K562 (cell line): ENCODE data around the gene MMUT.

Experiments used
- PML ChIP-seq: IDR thresholded peaks from 2 replicates; pipeline ENCODE4 v1.6.1; 2012; ENCODE audit warnings: low read length, inconsistent platforms
- ZNF668 ChIP-seq: fragments of 250-450 bp; sonication (Bioruptor Pico); IDR thresholded peaks from 2 replicates; pipeline ENCODE4 v1.8.0; 2022; ENCODE audit warnings: mild to moderate bottlenecking, inconsistent platforms
- ZNF785 ChIP-seq: fragments of 250-450 bp; sonication (Bioruptor Pico); IDR thresholded peaks from 2 replicates; pipeline ENCODE4 v1.4.0; 2020; ENCODE audit warnings: mild to moderate bottlenecking
- TF ChIP-seq, protein P1 (sequence below), 3 experiments: IDR thresholded peaks in 2 of 3; conservative IDR thresholded peaks in 1 of 3; 2 replicates each; pipeline ENCODE4 v1.5.1; 2011 to 2012; ENCODE audit warnings: low read length in 3 of 3, mild to moderate bottlenecking in 3 of 3, control low read depth in 2 of 3, improper control_type of control experiment in 1 of 3, inconsistent platforms in 1 of 3, low read depth in 1 of 3, mixed read lengths in 1 of 3, moderate library complexity in 1 of 3; ENCODE audit not compliant: insufficient read depth in 2 of 3
- TF ChIP-seq, protein P2 (sequence below), 2 experiments: IDR thresholded peaks in 1 of 2; conservative IDR thresholded peaks in 1 of 2; 2 replicates each; pipeline ENCODE4 v1.6.1; 2016; ENCODE audit warnings: low read depth in 2 of 2, mild to moderate bottlenecking in 1 of 2, missing compliant biosample characterization in 1 of 2, missing genetic modification characterization in 1 of 2, moderate library complexity in 1 of 2
- TF ChIP-seq, protein P3 (sequence below): sonication (generic); formaldehyde crosslinking; IDR thresholded peaks from 2 replicates; pipeline ENCODE4 v1.5.0; 2020; ENCODE audit warnings: missing genetic modification reagents
- TF ChIP-seq, protein P4 (sequence below): sonication (generic); formaldehyde crosslinking; IDR thresholded peaks from 2 replicates; pipeline ENCODE4 v1.8.1; 2022; ENCODE audit warnings: missing genetic modification reagents
- TF ChIP-seq, protein P5 (sequence below): IDR thresholded peaks from 3 replicates; pipeline ENCODE4 v1.6.1; 2011; ENCODE audit warnings: borderline replicate concordance, mild to moderate bottlenecking; ENCODE audit not compliant: insufficient read length, insufficient read depth

DNA sequence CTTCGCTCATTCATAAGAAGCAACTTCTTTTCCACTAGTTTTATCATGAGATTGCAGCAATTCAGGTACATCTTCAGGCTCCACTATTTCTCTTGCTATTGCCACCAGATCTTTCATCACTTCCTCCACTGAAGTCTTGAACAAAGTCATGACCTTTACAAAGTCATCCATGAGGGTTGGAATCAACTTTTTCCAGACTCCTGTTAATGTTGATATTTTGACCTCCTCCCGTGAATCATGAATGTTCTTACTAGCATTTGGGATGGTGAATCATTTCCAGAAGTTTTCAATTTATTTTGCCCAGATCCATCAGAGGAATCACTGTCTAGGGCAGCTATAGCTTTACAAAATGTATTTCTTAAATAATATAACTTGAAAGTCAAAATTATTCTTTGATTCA lies 1.6 kb upstream of the MMUT start:
- TF ChIP-seq, protein P1, sequence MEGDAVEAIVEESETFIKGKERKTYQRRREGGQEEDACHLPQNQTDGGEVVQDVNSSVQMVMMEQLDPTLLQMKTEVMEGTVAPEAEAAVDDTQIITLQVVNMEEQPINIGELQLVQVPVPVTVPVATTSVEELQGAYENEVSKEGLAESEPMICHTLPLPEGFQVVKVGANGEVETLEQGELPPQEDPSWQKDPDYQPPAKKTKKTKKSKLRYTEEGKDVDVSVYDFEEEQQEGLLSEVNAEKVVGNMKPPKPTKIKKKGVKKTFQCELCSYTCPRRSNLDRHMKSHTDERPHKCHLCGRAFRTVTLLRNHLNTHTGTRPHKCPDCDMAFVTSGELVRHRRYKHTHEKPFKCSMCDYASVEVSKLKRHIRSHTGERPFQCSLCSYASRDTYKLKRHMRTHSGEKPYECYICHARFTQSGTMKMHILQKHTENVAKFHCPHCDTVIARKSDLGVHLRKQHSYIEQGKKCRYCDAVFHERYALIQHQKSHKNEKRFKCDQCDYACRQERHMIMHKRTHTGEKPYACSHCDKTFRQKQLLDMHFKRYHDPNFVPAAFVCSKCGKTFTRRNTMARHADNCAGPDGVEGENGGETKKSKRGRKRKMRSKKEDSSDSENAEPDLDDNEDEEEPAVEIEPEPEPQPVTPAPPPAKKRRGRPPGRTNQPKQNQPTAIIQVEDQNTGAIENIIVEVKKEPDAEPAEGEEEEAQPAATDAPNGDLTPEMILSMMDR (IDR thresholded peaks at IDR 0.05 in 2 of 3, conservative IDR thresholded peaks at IDR 0.05 in 1 of 3; ENCODE audit: insufficient read depth in 2 of 3, low read depth in 1 of 3, low read length in 3 of 3): no peak
- TF ChIP-seq, protein P2, sequence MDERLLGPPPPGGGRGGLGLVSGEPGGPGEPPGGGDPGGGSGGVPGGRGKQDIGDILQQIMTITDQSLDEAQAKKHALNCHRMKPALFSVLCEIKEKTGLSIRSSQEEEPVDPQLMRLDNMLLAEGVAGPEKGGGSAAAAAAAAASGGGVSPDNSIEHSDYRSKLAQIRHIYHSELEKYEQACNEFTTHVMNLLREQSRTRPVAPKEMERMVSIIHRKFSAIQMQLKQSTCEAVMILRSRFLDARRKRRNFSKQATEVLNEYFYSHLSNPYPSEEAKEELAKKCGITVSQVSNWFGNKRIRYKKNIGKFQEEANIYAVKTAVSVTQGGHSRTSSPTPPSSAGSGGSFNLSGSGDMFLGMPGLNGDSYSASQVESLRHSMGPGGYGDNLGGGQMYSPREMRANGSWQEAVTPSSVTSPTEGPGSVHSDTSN (CRISPR knock-in tag; IDR thresholded peaks at IDR 0.05; ENCODE audit: low read depth): no peak
- TF ChIP-seq, protein P2 (tag; conservative IDR thresholded peaks at IDR 0.05; ENCODE audit: low read depth): no peak
- no peak for TF ChIP-seq PML
- TF ChIP-seq, protein P3, sequence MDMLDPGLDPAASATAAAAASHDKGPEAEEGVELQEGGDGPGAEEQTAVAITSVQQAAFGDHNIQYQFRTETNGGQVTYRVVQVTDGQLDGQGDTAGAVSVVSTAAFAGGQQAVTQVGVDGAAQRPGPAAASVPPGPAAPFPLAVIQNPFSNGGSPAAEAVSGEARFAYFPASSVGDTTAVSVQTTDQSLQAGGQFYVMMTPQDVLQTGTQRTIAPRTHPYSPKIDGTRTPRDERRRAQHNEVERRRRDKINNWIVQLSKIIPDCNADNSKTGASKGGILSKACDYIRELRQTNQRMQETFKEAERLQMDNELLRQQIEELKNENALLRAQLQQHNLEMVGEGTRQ: no peak
- TF ChIP-seq ZNF668 (CRISPR knock-in tag): no peak
- TF ChIP-seq, protein P4, sequence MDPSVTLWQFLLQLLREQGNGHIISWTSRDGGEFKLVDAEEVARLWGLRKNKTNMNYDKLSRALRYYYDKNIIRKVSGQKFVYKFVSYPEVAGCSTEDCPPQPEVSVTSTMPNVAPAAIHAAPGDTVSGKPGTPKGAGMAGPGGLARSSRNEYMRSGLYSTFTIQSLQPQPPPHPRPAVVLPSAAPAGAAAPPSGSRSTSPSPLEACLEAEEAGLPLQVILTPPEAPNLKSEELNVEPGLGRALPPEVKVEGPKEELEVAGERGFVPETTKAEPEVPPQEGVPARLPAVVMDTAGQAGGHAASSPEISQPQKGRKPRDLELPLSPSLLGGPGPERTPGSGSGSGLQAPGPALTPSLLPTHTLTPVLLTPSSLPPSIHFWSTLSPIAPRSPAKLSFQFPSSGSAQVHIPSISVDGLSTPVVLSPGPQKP (CRISPR knock-in tag): no peak
- TF ChIP-seq, protein P5, sequence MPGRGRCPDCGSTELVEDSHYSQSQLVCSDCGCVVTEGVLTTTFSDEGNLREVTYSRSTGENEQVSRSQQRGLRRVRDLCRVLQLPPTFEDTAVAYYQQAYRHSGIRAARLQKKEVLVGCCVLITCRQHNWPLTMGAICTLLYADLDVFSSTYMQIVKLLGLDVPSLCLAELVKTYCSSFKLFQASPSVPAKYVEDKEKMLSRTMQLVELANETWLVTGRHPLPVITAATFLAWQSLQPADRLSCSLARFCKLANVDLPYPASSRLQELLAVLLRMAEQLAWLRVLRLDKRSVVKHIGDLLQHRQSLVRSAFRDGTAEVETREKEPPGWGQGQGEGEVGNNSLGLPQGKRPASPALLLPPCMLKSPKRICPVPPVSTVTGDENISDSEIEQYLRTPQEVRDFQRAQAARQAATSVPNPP: no peak
- TF ChIP-seq ZNF785 (CRISPR knock-in tag): no peak
